HUDEP-2 (cell line): ENCODE measurements around the gene ZNF432.
"Not testable (repeated sequence)": the region's sequence is repeated elsewhere in the genome, so short reads cannot be mapped to it uniquely, and the experiment has no call there.

Experiments used
- DNase-seq, 76 experiments: peaks; one replicate each; lab custom pipeline; 2025; ENCODE audit not compliant: unreplicated experiment in 76 of 76; lab: John Stamatoyannopoulos, UW

Gene ZNF432

GRCh38 chr19:52048555-52049501 is at the start of gene ZNF432:
TSS of gene ZNF432 (minus strand) at chr19:52048838. CDS start at chr19:52046868, 1,970 bp downstream.
- DNase-seq: peak in 70 of 76 experiments; percentile 9 to 89 (median 70)

DNA sequence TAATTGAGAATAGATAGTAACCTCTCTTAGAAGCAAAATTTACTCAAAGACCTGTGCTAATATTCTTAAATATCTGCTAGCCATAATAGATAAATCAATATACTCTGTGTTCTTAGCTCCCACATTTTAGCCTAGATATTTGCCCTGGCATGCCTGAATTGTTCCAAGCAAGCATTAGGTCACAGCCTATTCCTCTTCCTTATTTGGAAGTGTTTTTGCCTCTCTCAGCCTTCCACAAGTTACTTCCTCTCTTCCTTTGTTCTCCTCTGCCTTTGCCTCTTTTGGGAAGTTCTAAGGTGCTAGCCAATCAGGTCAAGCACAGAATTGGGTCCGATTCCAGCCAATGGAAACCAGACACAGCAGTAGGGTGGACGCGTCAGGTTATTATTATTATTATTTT is 47.8 kb upstream of the ZNF432 start:
- not testable (repeated sequence) for DNase-seq

DNA sequence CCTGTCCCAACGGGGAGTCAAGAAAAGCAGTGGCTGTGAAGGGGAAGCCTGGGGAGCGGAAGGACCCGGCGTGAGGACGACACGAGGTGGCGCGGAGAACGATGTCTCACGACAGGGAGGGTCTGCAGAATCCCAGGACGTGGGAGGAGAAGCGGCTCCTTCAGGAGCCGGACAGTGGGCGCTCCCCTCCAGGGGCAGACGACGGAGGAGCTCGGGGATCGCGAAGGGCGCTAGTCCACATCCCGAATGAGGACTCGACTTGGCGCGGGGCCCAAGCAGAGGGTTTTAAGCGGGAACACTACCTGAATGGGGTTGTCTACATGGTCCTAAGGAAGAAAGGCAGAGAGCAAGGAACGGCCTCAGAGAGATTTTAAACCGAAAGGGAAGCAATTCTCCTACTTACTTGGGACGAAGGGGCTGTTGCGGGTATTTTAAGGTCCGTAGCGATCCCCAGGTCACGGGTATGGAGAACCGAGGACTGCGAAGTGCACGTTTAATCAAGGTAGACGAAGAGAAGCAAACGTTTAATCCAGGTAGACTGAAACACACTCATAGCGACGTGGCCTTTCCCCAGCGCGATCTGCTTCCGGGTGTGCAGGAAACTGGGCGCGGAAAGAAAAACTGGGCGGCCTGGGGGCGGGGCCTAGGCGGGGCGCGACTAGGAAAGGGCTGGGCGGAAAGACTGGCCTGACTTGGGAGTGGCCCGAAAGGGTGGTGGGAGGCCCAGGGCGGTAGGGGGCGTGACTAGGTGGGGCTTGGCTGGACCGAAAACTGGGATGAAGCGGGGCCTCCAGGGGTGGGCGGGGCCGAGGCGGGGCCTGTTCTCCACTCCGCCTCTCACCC is 46.8 kb upstream of the ZNF432 start, which contains the start of gene ZNF841:
TSS of gene ZNF841 (minus strand) at position 594 of the 843 bp plus-strand sequence. CDS start 10,964 bp downstream, outside the sequence.
- peak in 69 of 76 experiments; percentile 8 to 92 (median 79) for DNase-seq

DNA sequence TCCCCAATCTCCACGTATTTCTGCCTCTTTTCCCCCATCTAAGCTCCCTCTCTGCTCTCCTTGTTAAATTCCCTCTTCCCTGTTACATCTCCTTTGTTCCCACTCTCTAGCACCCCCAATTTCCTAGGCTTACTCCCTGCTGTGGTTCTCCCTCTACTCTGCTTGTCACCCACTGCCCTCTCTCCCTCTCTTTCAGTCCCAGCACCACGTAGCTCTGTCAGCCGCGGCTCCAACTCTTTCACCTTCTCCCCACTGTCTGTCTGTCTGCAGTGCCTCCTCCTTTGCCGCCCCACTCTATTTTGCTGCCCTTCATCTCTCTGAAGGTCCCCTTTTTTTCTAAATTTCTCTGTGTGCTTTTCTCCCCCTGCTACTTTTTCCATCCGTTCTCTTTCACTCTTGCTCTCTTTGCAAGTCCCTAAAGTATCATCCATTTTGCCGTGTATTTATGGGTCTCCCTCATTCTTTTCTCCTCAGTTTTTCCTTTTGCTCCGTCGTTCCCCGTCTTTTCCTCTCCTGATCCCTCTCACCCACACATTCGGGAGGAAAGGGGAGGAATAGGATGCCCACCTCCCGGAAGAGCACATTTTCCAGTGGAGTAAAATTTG is 46.0 kb upstream of the ZNF432 start:
- DNase-seq: no peak

GRCh38 chr19:52086481-52086880 is 37.8 kb upstream of the ZNF432 start:
- DNase-seq: no peak

GRCh38 chr19:52070496-52070895 is 21.9 kb upstream of the ZNF432 start:
- no peak for DNase-seq

DNA sequence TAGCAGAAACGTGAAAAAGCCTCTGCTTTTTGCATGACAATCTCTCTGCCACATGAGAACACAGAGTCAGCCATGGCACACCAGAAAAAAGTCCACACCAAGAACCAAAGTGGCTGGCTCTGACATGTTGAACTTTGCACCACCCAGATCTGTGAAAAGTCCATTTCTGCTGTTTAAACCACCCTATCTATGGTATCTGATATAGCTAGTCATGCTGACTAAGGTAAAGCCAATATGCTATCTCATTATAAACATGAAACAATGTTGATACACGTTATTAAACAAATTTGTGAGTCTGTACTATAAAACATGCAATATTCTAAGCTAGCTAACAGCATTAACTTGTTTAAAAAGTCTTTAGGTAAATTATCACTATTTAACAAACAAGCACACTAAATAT is 21.0 kb upstream of the ZNF432 start:
- no peak for DNase-seq

- no peak for DNase-seq
Observed at GRCh38 chr19:52066258-52066863, 17.7 kb upstream of the ZNF432 start.

DNA sequence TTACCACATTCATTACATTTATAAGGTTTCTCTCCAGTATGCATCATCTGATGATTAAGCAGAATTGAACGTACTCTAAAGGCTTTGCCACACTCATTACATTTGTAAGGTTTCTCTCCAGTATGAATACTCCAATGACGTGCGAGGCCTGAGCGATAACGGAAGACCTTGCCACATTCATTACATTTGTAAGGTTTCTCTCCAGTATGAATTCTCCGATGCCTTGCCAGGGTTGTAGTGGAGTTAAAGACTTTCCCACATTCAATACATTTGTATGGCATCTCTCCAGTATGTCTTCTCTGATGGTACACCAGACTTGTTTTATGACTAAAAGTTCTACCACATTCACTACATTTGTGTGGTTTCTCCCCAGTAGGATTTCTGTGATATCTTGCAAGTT is 16.8 kb upstream of the ZNF432 start:
- DNase-seq: no peak

- DNase-seq: not testable (repeated sequence)
Observed at GRCh38 chr19:52056480-52056879, 7.8 kb upstream of the ZNF432 start.

GRCh38 chr19:52051736-52052135 is 3.1 kb upstream of the ZNF432 start:
- DNase-seq: not testable (repeated sequence)

GRCh38 chr19:52039169-52039568 is 9.5 kb downstream of the ZNF432 start:
- no peak for DNase-seq

DNA sequence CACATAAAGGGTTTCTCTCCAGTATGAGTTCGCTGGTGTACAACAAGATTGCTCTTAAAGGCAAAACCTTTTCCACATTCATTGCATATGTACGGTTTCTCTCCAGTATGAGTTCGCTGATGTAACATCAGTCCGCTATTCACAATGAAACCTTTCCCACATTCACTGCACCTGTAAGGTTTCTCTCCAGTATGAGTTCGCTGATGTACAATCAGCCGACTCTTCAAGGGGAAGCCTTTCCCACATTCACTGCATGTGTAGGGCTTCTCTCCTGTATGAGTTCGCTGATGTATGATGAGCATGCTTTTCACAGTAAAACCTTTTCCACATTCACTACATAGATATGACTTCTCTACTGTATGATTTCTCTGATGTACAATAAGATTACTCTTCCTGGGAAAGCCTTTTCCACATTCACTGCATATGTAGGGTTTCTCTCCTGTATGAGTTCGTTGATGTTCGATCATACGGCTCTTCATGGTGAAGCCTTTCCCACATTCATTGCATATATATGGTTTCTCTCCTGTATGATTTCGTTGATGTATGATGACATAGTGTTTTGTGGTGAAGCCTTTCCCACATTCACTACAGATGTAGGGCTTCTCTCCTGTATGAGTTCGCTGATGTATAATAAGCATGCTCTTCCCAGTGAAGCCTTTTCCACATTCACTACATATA is 14.4 kb downstream of the ZNF432 start:
- DNase-seq: no peak

GRCh38 chr19:52028780-52029123 is 19.9 kb downstream of the ZNF432 start:
- DNase-seq: peak in 4 of 76 experiments; percentile 26 to 52 (median 36)

DNA sequence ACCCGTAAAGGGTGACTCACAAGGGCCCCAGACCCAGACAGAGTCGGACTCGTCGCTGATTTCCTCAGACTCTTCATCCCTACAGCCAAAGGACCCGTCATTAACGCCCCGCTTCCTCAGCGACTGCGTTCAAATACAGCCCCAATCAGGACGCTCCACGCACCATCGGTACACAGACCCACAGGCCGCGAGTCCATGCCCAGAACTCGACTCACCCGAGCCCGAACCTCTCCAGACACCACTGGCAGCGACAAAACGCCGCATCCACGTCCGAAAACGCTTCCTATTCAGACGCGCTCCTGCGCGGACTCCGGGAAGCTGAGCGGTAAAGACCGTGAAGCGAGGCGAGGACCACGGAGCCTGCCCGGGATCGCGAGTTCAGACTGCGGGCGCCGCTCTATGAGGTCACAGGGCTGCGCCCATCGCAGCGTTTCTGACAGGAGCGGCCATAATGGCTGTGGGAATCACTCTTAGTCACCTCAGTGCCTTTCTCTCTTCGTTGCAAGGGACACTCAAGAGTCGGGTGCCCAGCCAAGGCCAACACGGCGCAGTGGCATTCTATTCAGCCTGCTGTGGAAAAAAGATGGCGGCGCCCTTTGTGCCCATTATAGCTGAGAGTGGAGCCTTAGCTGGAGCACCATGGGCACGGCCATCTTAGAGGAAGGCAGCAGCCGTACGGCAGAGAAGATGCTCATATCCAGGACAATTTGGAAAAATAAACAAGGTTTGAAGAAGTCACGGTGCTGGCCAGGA is 20.4 kb downstream of the ZNF432 start, which contains the start of gene ZNF614:
TSS of gene ZNF614 (minus strand) at position 353 of the 753 bp plus-strand sequence. CDS start 2,634 bp downstream, outside the sequence.
- DNase-seq: peak in 74 of 76 experiments; percentile 10 to 95 (median 72)

GRCh38 chr19:52026255-52026990 is 22.2 kb downstream of the ZNF432 start:
- DNase-seq: not testable (repeated sequence)

GRCh38 chr19:52024478-52024877 is 24.2 kb downstream of the ZNF432 start:
- not testable (repeated sequence) for DNase-seq

- DNase-seq: no peak
Observed at GRCh38 chr19:52022193-52022592, 26.4 kb downstream of the ZNF432 start.
